PC-3 (cell line): ENCODE results near the gene RBM11. TPM values are rescaled to one million over a fixed set of nuclear protein-coding genes. Genes with fewer than 3 reads are reported as not detected.

ENCODE experiments used
- ATAC-seq: fragments of 200-7000 bp; cut with Tn5 transposase; 2 replicates; pipeline ENCODE4 v1.9.1; 2020; ENCODE audit warnings: mild to moderate bottlenecking, moderate library complexity
- BruUV-seq: library from RNA; stranded (reverse); fragments of 400-500 nt; replicated peaks from 2 replicates; lab custom pipeline; 2021; lab: Mats Ljungman, UMichigan
- CTCF ChIA-PET: fragments of 300-600 bp; sonication (Branson Sonifier 250); formaldehyde crosslinking; loops from one replicate; lab custom pipeline; 2022; ENCODE audit warnings: antibody characterized with exemption; lab: Charles Lee
- POLR2A ChIA-PET: fragments of 300-600 bp; sonication (Branson Sonifier 250); formaldehyde crosslinking; loops from one replicate; lab custom pipeline; 2022; ENCODE audit warnings: antibody characterized with exemption; ENCODE audit not compliant: unreplicated experiment; lab: Charles Lee
- DNase-seq: peaks from one replicate; pipeline ENCODE4 v3.0.0-alpha.2; 2015
- H2AFZ ChIP-seq: fragments of 300-600 bp; sonication (generic); 2 replicates; pipeline ENCODE4 v1.6.0; 2016; ENCODE audit warnings: antibody characterized with exemption, low read length
- H3F3A ChIP-seq: fragments of 300-600 bp; sonication (generic); one replicate; pipeline ENCODE4 v1.6.0; 2017; ENCODE audit warnings: antibody characterized with exemption, low read length, control low read depth, mild to moderate bottlenecking; ENCODE audit not compliant: unreplicated experiment
- H3K27ac ChIP-seq: fragments of 300-600 bp; sonication (generic); 2 replicates; pipeline ENCODE4 v1.5.1; 2016; ENCODE audit warnings: mild to moderate bottlenecking, low read length
- H3K27me3 ChIP-seq: fragments of 300-600 bp; sonication (generic); 2 replicates; pipeline ENCODE4 v1.6.1; 2016; ENCODE audit warnings: low read length, mixed read lengths
- H3K36me3 ChIP-seq: fragments of 300-600 bp; sonication (generic); 2 replicates; pipeline ENCODE4 v1.6.1; 2016; ENCODE audit warnings: low read depth, mixed run types, low read length, mixed read lengths
- H3K4me1 ChIP-seq: fragments of 300-600 bp; sonication (generic); 2 replicates; pipeline ENCODE4 v1.5.1; 2016; ENCODE audit warnings: low read length; ENCODE audit not compliant: insufficient read depth
- H3K4me2 ChIP-seq: fragments of 300-600 bp; sonication (generic); 2 replicates; pipeline ENCODE4 v1.6.0; 2016; ENCODE audit warnings: low read length
- H3K4me3 ChIP-seq: fragments of 300-600 bp; sonication (generic); 2 replicates; pipeline ENCODE4 v1.5.1; 2016; ENCODE audit warnings: mild to moderate bottlenecking, low read length, mixed read lengths
- H3K79me2 ChIP-seq: fragments of 300-600 bp; sonication (generic); 2 replicates; pipeline ENCODE4 v1.6.1; 2017; ENCODE audit warnings: low read length, mixed read lengths
- H3K9ac ChIP-seq: fragments of 300-600 bp; sonication (generic); 2 replicates; pipeline ENCODE4 v1.6.0; 2016; ENCODE audit warnings: mild to moderate bottlenecking, low read length
- H3K9me2 ChIP-seq: fragments of 300-600 bp; sonication (generic); replicated peaks from 2 replicates; pipeline ENCODE4 v1.6.1; 2016; ENCODE audit warnings: mixed run types, low read length, mixed read lengths
- H3K9me3 ChIP-seq: fragments of 300-600 bp; sonication (generic); 2 replicates; pipeline ENCODE4 v1.6.1; 2016; ENCODE audit warnings: low read length, mixed read lengths
- H4K20me1 ChIP-seq: fragments of 300-600 bp; sonication (generic); 2 replicates; pipeline ENCODE4 v1.6.1; 2016; ENCODE audit warnings: low read length, mixed read lengths
- EZH2 ChIP-seq: fragments of 300-600 bp; sonication (generic); IDR thresholded peaks from one replicate; pipeline ENCODE4 v1.6.1; 2017; ENCODE audit warnings: antibody characterized with exemption, mild to moderate bottlenecking, low read length; ENCODE audit not compliant: unreplicated experiment
- EZH2phosphoT487 ChIP-seq: fragments of 300-600 bp; sonication (generic); IDR thresholded peaks from 2 replicates; pipeline ENCODE4 v1.6.1; 2018; ENCODE audit warnings: mild to moderate bottlenecking, antibody characterized with exemption, low read length, borderline replicate concordance
- intact Hi-C: fragments of 100-400 bp; cut with micrococcal nuclease; formaldehyde crosslinking; loops from 2 replicates; pipeline ENCODE4 v1.9.0; 2023
- total RNA-seq: library from RNA; depleted of rRNA; stranded (reverse); fragments of >200 nt; gene quantifications from 2 replicates; pipeline ENCODE4 v1.2.3, GENCODE V29; 2014
- TF ChIP-seq, protein P1 (sequence below): fragments of 300-600 bp; sonication (generic); conservative IDR thresholded peaks from 2 replicates; pipeline ENCODE4 v1.5.1; 2017; ENCODE audit warnings: antibody characterized with exemption, low read depth, mild to moderate bottlenecking, low read length

The RBM11 gene
- total RNA-seq, 1 experiment from 2014 or later, result 2.1 TPM

DNA sequence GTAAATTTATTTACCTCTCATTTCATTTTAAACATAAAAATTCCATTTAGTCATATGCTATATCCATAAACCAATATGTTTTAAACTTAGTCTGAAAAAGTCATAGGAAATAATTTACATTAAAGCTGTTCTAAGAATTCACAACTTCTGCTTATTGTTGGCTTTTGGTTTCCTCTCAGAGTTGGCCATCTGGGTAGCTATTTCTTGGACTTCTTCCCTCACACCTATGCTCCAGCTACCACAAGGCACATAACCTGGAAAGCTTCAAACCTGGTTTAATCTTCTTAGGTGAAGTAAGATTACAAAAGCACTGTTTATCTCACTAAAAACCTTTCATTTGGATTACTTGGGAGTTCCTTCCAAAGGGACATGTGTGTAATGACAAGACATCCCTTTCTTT is 29.8 kb downstream of the RBM11 start:
- no peak for DNase-seq
- intact Hi-C loops, result no loop called here

DNA sequence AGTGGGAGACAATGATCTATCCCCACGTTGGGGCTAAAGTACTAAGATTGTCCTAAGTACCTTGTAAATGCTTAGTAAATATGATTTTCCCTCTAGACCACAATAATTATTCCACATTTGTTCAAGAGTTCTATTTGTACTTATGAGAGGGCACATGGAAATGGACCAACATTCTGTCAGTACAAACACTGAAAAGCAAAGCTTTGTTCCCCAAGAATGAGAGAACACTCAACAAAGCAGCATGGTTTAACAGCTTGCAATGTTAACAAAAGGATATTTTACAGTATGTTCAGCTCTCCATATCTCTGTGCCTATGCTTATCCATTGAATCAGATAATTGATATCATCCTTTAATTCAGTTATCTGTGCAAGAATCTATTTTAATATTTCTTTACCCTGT is 35.4 kb downstream of the RBM11 start:
- DNase-seq, result no peak
- no peak overlapping the region for H2AFZ ChIP-seq
- 0 out of 2 replicates have a peak, but pooled peaks cover 4% of the 10 kb centered on the region for H3K9me3 ChIP-seq

More for the DNA sequence above, 29.8 kb downstream of the RBM11 start:
- Histone ChIP-seq H3K4me2 (no peak overlapping the region), H3K9ac (no peak overlapping the region), H3K9me3 (0 out of 2 replicates have a peak, but pooled peaks cover 4% of the 10 kb centered on the region), H3K27ac (no peak overlapping the region), H3K4me3 (no peak overlapping the region), H4K20me1 (no peaks in the 10 kb centered on the region), H3K9me2 (no peaks in the 10 kb centered on the region), H3K36me3 (no peaks in the 10 kb centered on the region), H3K27me3 (peaks cover 4% of the 10 kb centered on the region; the same call in 1 of the 2 replicates), H2AFZ (no peak overlapping the region), H3K4me1 (no peaks in the 10 kb centered on the region), H3F3A (no peaks in the 10 kb centered on the region), H3K79me2 (no peaks in the 10 kb centered on the region)
- POLR2A ChIA-PET, result no interaction called here
- ATAC-seq, result no peak
- BruUV-seq, result no TSS peak
- CTCF ChIA-PET, result no interaction called here
- TF ChIP-seq EZH2, result no peak
- TF ChIP-seq EZH2phosphoT487, result no peak
- TF ChIP-seq, protein P1, sequence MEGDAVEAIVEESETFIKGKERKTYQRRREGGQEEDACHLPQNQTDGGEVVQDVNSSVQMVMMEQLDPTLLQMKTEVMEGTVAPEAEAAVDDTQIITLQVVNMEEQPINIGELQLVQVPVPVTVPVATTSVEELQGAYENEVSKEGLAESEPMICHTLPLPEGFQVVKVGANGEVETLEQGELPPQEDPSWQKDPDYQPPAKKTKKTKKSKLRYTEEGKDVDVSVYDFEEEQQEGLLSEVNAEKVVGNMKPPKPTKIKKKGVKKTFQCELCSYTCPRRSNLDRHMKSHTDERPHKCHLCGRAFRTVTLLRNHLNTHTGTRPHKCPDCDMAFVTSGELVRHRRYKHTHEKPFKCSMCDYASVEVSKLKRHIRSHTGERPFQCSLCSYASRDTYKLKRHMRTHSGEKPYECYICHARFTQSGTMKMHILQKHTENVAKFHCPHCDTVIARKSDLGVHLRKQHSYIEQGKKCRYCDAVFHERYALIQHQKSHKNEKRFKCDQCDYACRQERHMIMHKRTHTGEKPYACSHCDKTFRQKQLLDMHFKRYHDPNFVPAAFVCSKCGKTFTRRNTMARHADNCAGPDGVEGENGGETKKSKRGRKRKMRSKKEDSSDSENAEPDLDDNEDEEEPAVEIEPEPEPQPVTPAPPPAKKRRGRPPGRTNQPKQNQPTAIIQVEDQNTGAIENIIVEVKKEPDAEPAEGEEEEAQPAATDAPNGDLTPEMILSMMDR, result no peak

DNA sequence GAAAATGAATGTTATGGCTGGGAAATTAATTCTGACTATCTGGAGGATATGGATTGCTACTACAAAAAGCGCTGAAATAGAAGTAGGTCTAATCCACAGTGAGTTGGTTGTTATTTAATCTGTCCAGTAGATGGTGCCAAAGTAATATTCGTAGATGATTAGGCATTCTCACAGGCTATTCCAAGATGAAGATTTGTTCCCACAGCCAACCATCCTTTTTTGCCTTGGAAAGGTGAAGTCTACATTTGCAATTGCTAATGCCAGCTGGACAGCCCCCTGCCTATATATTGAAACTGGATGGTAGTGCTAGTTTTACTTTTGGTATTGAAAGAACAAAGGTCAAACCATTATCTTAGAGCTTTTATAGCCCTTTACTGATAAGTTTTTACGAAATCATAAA is 43.8 kb downstream of the RBM11 start:
- H3K36me3 ChIP-seq, result no peaks in the 10 kb centered on the region
- no peaks in the 10 kb centered on the region for H3K9me3 ChIP-seq
- H3K27ac ChIP-seq, result no peak overlapping the region
- BruUV-seq, result no TSS peak
- H3F3A ChIP-seq, result no peaks in the 10 kb centered on the region
- intact Hi-C loops, result loop anchor here (1.0 kb wide), 1 partner anchor 1333 kb away; no protein-coding TSS in a partner anchor
- no peaks in the 10 kb centered on the region for H3K9me2 ChIP-seq
- ChIA-PET POLR2A (no interaction called here), CTCF (no interaction called here)
- H3K9ac ChIP-seq, result no peak overlapping the region
- H3K27me3 ChIP-seq, result 0 out of 2 replicates have a peak, but pooled peaks cover under 1% of the 10 kb centered on the region
- H3K4me2 ChIP-seq, result no peak overlapping the region
- no peak for TF ChIP-seq EZH2phosphoT487
- no peak for TF ChIP-seq EZH2
- TF ChIP-seq, protein P1, result peak; percentile 75
- H3K4me3 ChIP-seq, result no peak overlapping the region
- no peaks in the 10 kb centered on the region for H3K79me2 ChIP-seq
- DNase-seq, result peak; percentile 72
- H2AFZ ChIP-seq, result no peak overlapping the region
- no peaks in the 10 kb centered on the region for H4K20me1 ChIP-seq
- ATAC-seq, result peak; percentile 82
- no peaks in the 10 kb centered on the region for H3K4me1 ChIP-seq

More for the DNA sequence above, 35.4 kb downstream of the RBM11 start:
- Histone ChIP-seq H4K20me1 (no peaks in the 10 kb centered on the region), H3K36me3 (no peaks in the 10 kb centered on the region), H3K4me2 (no peak overlapping the region), H3F3A (no peaks in the 10 kb centered on the region), H3K9ac (no peak overlapping the region), H3K4me3 (no peak overlapping the region), H3K9me2 (no peaks in the 10 kb centered on the region), H3K79me2 (no peaks in the 10 kb centered on the region), H3K4me1 (no peaks in the 10 kb centered on the region), H3K27me3 (peaks cover 4% of the 10 kb centered on the region; the same call in 1 of the 2 replicates), H3K27ac (no peak overlapping the region)
- BruUV-seq, result no TSS peak
- POLR2A ChIA-PET, result no interaction called here
- intact Hi-C loops, result no loop called here
- CTCF ChIA-PET, result no interaction called here
- ATAC-seq, result no peak
- TF ChIP-seq EZH2, result no peak
- TF ChIP-seq EZH2phosphoT487, result no peak
- TF ChIP-seq, protein P1, result no peak
